ENCODE data around the gene HTR3D.
"Not testable (repeated sequence)": the region's sequence is repeated elsewhere in the genome, so short reads cannot be mapped to it uniquely, and the experiment has no call there.

HTR3D gene

DNA sequence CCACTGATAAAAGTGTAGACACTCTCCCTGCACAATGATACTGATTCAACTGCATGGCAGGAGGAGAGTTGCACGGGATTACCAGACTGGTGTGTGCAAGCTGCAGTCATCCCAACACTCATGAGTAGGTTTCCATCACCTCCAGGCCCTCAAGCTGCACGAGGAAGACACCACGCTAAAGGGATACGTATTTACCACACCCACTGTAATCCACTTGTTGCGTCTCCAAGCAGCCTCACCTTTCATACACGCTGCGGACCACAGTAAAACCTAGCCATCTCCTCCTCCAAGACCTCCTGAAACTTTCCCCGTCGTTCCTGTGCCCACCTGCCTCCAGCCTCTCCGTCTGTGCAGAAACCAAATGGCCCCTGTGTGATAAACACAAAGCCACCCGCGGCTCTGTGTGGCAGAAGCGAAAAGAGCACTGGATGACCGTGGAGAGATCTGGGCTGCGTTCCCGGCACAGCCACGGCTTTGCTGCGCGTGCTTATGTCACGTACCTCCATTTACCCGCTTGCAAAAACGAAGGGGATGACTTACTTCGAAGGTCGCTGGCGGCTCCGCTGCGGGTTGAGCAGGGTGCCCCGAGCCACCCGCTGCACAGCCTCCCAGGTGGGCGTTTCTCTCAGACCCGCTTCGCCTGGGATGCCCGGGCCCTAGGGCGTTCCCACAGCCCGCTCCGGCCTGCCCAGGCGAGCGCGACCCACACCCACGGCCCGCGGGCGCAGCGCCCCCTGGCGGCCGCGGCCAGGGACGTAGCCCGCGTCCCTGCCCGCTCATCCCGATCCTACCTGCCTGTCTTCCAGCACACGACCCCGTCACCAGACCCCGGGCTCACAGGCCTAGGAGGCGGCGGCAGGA, 14.5 kb upstream of the HTR3D start:
- peak; percentile 85 for DNase-seq

- DNase-seq: peak; percentile 93
These were observed 13.7 kb upstream of the HTR3D start, which contains the start of gene ABCC5 for GRCh38 chr3:184017672-184018423. TSS of gene ABCC5 (minus strand) at chr3:184017884. CDS start at chr3:184014392, 3,492 bp downstream.

DNA sequence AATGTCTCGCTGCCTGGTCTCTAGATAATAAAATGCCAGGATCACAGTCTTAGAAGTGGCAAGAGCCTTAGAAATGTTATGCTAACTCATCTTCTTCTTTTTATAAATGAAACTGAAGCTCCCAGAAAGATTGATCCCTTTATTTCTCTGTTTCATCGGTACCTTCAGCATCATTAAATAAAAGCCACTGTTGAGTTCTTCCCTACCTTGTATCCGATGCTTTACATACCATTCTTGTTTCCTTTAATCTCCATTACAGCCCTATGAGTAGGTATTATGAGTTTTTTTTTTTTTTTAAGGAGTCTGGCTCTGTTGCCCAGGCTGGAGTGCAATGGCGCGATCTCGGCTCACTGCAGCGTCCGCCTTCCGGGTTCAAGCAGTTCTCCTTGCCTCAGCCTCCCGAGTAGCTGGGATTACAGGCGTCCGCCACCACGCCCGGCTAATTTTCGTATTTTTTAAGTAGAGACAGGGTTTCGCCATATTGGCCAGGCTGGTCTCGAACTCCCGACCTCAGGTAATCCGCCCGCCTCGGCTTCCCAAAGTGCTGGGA, 13.0 kb upstream of the HTR3D start:
- no peak for DNase-seq

DNA sequence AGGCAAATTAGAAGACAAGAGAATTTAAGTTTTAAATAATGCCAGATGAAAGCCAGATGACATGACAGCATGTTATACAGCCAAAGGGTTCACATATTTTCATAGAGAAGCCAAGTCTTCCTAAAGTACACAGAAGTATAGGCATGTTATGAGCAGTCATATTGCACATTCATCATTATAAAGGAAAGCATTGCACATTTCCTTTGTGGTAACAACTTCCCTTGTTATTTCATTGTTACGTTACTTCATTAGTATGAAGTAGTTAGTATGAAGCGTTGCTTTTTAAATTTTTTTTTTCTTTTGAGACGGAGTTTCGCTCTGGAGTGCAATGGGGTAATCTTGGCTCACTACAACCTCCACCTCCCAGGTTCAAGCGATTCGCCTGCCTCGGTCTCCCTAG, 9.2 kb upstream of the HTR3D start:
- no peak for DNase-seq

DNA sequence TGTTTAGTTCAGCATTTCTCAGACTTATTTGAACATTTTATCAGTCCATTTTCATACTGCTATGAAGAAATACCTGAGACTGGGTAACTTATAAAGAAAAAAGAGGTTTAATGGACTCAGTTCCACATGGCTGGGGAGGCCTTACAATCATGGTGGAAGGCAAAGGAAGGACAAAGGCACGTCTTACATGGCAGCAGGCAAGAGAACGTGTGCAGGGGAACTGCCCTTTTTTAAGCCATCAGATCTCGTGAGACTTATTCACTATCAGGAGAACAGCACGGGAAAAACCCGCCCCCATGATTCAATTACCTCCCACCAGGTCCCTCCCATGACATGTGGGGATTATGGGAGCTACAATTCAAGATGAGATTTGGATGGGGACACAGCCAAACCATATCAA, 6.3 kb upstream of the HTR3D start:
- DNase-seq: not testable (repeated sequence)

DNA sequence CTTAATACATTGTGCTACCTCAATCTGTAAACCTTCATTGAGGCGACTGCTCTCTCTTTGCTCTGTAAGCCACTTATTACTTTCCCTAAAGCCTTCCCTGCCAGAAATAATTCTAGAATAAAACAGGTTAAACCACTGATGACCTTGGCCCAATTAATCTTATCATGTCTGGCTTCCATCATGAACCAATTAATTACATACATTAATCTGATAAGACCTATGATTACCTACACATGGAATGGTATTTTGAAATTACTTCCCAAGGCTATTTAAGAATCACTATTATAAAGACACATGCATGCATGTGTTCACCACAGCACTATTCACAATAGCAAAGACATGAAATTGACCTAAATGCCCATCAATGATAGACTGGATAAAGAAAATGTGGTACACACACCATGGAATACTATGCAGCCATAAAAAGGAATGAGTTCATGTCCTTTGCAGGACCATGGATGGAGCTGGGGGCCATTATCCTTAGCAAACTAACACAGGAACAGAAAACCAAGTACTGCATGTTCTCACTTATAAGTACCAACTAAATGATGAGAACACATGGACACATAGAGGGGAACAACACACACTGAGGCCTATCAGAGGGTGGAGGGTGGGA, 3.2 kb upstream of the HTR3D start:
- DNase-seq: not testable (repeated sequence)

GRCh38 chr3:184029443-184029842, 2.1 kb upstream of the HTR3D start:
- no peak for DNase-seq

- DNase-seq: no peak
These were observed 1.0 kb upstream of the HTR3D start for GRCh38 chr3:184030536-184030935.

DNA sequence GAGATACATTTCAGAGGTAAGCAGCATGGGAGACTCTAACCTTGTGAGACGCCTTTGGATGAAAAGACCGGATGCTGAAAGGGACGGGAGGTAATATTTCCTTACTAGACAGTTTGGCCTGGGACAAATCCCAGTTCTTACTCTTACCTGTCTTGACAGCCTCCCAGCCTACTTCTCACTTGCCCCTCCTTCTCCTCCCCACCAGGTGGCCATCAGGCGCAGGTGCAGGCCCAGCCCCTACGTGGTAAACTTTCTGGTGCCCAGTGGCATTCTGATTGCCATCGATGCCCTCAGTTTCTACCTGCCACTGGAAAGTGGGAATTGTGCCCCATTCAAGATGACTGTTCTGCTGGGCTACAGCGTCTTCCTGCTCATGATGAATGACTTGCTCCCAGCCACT, 6.3 kb downstream of the HTR3D start:
- DNase-seq: no peak

DNA sequence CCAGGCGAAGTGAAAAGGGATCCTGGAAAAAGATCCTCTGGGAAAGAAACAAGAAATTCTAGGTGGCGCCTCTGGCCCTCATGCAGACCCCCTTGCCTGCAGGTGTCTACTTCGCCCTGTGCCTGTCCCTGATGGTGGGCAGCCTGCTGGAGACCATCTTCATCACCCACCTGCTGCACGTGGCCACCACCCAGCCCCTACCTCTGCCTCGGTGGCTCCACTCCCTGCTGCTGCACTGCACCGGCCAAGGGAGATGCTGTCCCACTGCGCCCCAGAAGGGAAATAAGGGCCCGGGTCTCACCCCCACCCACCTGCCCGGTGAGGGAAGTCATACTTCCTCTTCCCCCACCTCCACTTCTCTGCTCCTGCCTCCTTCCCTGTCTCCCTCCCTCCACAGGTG, 6.8 kb downstream of the HTR3D start:
- DNase-seq: not testable (repeated sequence)

DNA sequence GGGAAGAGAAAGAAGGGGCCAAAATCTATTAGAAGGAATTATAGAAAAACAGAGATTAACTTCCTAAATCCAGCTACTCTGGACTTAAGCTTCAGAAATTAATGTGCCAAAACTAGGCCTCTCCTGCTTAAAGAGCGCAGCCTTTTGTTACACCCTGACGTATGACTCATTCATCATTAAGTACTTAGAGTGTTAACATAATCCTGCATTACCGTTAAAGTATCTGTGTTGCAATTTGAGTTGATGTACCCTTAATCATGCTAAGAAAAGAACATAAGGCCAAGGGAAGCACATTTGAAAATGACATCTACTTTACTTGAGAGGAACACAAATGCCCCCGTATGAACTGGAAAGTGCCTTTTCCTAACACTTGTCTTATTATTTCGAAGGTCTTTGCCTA, 7.9 kb downstream of the HTR3D start:
- DNase-seq: no peak

DNA sequence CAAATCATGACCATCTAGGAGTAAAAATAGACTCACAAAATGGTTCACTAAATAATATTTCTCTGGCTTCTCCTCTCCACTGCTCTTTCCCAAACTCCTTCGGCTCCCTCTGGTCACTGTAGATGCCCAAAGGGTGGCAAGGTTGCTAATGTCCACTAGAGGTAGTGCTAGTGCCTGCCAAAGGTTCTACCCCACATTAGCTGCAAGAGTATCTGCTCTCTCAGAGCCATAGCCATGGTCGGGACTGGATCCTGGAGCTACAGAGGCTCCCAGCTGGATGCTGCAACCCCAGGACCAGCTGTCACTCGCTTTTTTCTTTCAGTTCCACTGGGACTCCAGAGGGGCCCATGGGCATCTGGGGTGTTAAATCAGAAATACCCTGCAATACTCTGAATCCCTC, 8.5 kb downstream of the HTR3D start:
- DNase-seq: no peak

GRCh38 chr3:184042617-184043016, 11.1 kb downstream of the HTR3D start:
- no peak for DNase-seq

DNA sequence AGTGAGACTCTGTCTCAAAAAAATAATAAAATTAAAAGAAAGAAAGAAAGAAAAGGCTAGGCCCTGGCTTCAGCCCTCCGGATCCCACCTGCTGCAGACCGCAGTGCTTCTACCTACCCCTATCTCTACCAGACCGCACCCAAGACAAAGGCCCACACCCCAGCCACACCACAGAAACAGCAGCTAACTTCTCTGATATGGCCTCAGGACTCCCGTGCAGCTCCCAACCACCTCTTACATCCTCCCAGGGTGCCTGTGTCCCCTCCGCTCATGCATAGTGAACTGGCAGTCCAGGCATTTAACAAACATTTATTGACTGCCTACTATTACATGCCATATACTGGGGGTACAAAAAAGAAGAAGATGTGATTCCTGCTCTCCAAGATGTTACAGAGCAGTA, 14.5 kb downstream of the HTR3D start:
- no peak for DNase-seq

DNA sequence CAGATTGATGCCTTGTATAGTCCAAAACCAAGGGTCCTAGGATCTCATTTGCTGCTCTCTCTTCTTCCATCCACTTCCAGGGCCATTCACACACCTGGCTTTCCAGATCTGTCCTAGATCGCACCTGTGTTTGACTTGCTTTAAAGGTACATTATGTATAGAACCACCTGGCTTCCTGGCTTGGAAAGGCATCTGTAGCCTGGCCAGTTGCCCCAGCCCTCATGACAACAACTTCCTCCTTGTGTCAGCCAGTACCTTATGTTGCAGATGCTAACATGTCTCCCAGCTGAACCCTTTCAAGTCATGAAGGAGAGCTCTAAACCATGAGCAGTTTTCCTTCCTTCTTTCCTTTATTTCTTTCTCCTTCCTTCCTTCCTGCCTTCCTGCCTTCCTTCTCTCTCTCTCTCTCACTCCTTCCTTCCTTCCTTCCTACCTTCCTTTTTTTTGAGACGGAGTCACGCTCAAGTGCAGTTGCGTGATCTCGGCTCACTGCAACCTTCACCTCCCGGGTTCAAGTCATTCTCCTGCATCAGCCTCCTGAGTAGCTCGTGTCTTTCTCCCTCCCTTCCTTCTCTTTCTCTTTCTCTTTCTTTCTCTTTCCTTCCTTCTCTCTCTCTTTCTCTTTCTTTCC, 18.8 kb downstream of the HTR3D start:
- no peak for DNase-seq

GRCh38 chr3:184052767-184053166, 21.2 kb downstream of the HTR3D start, which contains the start of gene HTR3C:
TSS of gene HTR3C (plus strand) at chr3:184053047. CDS start at chr3:184053081, 34 bp downstream.
- no peak for DNase-seq

- no peak for DNase-seq
These were observed 26.5 kb downstream of the HTR3D start for GRCh38 chr3:184058029-184058428.

DNA sequence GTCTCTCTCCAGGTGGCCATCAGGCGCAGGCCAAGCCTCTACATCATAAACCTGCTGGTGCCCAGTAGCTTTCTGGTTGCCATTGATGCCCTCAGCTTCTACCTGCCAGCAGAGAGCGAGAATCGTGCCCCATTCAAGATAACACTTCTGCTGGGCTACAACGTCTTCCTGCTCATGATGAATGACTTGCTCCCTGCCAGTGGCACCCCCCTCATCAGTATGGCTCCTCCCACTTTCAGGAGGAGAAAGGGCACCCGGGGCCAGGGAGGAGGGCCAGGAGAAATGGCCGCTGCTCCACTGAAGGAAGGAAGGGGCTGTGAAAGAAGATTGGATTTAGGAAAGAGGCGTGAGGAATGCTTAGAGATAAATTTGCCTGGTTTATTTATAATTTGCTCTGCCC, 27.9 kb downstream of the HTR3D start:
- no peak for DNase-seq

- DNase-seq: no peak
These were observed 31.1 kb downstream of the HTR3D start for GRCh38 chr3:184062637-184063036.

DNA sequence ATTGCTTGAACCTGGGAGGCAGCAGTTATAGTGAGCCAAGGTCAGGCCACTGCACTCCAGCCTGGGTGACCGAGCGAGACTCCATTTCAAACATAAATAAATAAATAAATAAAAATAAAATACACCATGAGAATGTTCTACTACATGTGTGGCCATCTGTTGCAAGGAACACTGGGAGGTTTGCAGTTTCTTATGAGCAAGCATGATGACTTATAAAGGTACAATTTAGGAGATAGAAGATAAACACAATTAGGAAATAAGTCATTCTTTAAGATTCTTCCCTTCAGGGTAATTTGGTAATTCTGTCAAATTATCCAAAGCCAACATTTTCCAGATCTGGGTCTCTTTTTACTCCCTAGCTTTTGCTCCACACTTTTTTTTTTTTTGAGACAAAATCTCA, 34.7 kb downstream of the HTR3D start:
- DNase-seq: no peak

DNA sequence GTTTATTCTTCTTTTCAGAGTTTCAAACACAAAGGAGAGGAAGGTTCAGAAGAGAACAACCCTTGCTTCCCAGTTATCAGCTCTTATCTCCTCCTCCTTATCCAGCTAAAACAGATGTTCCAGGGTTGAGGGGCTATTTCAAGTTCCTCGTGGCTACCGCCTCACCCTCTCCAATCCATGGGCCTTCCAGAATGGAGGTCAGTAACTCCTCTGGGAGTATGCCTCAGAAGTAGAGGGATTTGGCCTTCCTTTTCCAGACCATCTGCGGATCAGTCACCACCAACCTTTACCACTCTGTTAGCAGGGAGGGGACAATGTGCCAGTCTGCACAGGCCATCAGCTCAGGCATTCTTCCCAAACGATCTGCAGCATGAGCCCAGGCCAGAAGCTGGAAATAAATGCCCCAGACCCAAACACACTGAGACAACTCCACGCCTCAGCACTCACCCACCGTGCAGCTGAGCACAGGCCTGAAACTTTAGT, 36.1 kb downstream of the HTR3D start:
- DNase-seq: no peak

- no peak for DNase-seq
These were observed 36.8 kb downstream of the HTR3D start for GRCh38 chr3:184068344-184068743.

DNA sequence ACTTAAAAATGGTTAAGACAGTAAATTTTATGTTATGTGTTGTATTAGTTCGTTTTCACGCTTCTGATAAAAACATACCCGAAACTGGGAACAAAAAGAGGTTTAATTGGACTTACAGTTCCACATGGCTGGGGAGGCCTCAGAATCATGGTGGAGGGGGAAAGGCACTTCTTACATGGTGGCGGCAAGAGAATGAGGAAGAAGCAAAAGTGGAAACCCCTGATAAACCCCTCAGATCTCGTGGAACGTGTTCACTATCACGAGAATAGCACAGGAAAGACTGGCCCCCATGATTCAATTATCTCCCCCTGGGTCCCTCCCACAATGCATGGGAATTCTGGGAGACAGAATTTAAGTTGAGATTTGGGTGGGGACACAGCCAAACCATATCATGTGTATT, 39.6 kb downstream of the HTR3D start:
- DNase-seq: not testable (repeated sequence)

Data from activated effector memory CD4-positive, alpha-beta T cell treated with anti-CD3 and anti-CD28 coated beads, Interleukin-2, amount 50 U/mL, for 16 hours (primary cell).